ENCODE results near the gene CYP2U1.
A peak's percentile ranks its signal among the peaks of the same experiment; 100 is the strongest.

CYP2U1 gene

GRCh38 chr4:107989537-107990386 lies 58.4 kb downstream of the CYP2U1 start, which contains the start of gene HADH:
Gene HADH (plus strand): TSS chr4:107989889. CDS start chr4:107989933, 44 bp downstream.
- peak within 1 kb of the TSS; percentile 96 for H3K4me2 ChIP-seq (ENCODE audit: low read length)
- peak within 1 kb of the TSS; percentile 91 for H3K9ac ChIP-seq (ENCODE audit: low read length)
- peak within 1 kb of the TSS; percentile 59 for H3K27ac ChIP-seq (ENCODE audit: low read depth, low read length, poor library complexity, severe bottlenecking)
- peak within 1 kb of the TSS; percentile 90 for H3K4me3 ChIP-seq (ENCODE audit: low read depth, low read length, poor library complexity, severe bottlenecking)
- H3K79me2 ChIP-seq (ENCODE audit: insufficient read depth, low read length): peaks cover 49% of the 10 kb centered on the region
- no peaks in the 10 kb centered on the region for H3K9me2 ChIP-seq (ENCODE audit: low read depth, low read length)
- H3K27me3 ChIP-seq (ENCODE audit: insufficient read depth, low read length): no peaks in the 10 kb centered on the region
- H3K4me1 ChIP-seq (ENCODE audit: insufficient read depth, low read length, severe bottlenecking): peaks cover 51% of the 10 kb centered on the region
- no peaks in the 10 kb centered on the region for H3K9me3 ChIP-seq (ENCODE audit: low read length)
- no peaks in the 10 kb centered on the region for H3F3A ChIP-seq (ENCODE audit: insufficient read depth, low read length)
- H3K36me3 ChIP-seq (ENCODE audit: insufficient read depth, low read length): peaks cover 5% of the 10 kb centered on the region; the same call in 1 of the 2 replicates
- peak within 1 kb of the TSS; percentile 56 for H2AFZ ChIP-seq (ENCODE audit: low read length)
- TF ChIP-seq EZH2 (IDR thresholded peaks at IDR 0.05; ENCODE audit: borderline replicate concordance, low read length) (no peak), CTCF (IDR thresholded peaks at IDR 0.05; ENCODE audit: low read length) (no peak)
- H4K20me1 ChIP-seq (ENCODE audit: insufficient read depth, low read length): no peaks in the 10 kb centered on the region

- TF ChIP-seq CTCF (IDR thresholded peaks at IDR 0.05; ENCODE audit: low read length) (no peak), EZH2 (IDR thresholded peaks at IDR 0.05; ENCODE audit: borderline replicate concordance, low read length) (no peak)
- peaks cover 28% of the 10 kb centered on the region for H3K36me3 ChIP-seq (ENCODE audit: insufficient read depth, low read length)
- no peak overlapping the region for H2AFZ ChIP-seq (ENCODE audit: low read length)
- peak overlapping the region; percentile 96 for H3K4me2 ChIP-seq (ENCODE audit: low read length)
- peak overlapping the region; percentile 91; the same call in 1 of the 2 replicates for H3K9ac ChIP-seq (ENCODE audit: low read length)
- H3K27me3 ChIP-seq (ENCODE audit: insufficient read depth, low read length): no peaks in the 10 kb centered on the region
- peak overlapping the region; percentile 61 for H3K27ac ChIP-seq (ENCODE audit: low read depth, low read length, poor library complexity, severe bottlenecking)
- no peaks in the 10 kb centered on the region for H3K9me3 ChIP-seq (ENCODE audit: low read length)
- H3F3A ChIP-seq (ENCODE audit: insufficient read depth, low read length): no peaks in the 10 kb centered on the region
- H4K20me1 ChIP-seq (ENCODE audit: insufficient read depth, low read length): no peaks in the 10 kb centered on the region
- peaks cover 64% of the 10 kb centered on the region for H3K4me1 ChIP-seq (ENCODE audit: insufficient read depth, low read length, severe bottlenecking)
- H3K9me2 ChIP-seq (ENCODE audit: low read depth, low read length): no peaks in the 10 kb centered on the region
- H3K4me3 ChIP-seq (ENCODE audit: low read depth, low read length, poor library complexity, severe bottlenecking): peak overlapping the region; percentile 90
- peaks cover 72% of the 10 kb centered on the region for H3K79me2 ChIP-seq (ENCODE audit: insufficient read depth, low read length)
These were observed 60.7 kb downstream of the CYP2U1 start for GRCh38 chr4:107991945-107992630.

- H3F3A ChIP-seq (ENCODE audit: insufficient read depth, low read length): no peaks in the 10 kb centered on the region
- peaks cover 79% of the 10 kb centered on the region for H3K79me2 ChIP-seq (ENCODE audit: insufficient read depth, low read length)
- H3K36me3 ChIP-seq (ENCODE audit: insufficient read depth, low read length): peaks cover 43% of the 10 kb centered on the region
- no peaks in the 10 kb centered on the region for H4K20me1 ChIP-seq (ENCODE audit: insufficient read depth, low read length)
- no peaks in the 10 kb centered on the region for H3K9me3 ChIP-seq (ENCODE audit: low read length)
- peaks cover 59% of the 10 kb centered on the region for H3K4me1 ChIP-seq (ENCODE audit: insufficient read depth, low read length, severe bottlenecking)
- H3K4me3 ChIP-seq (ENCODE audit: low read depth, low read length, poor library complexity, severe bottlenecking): peak overlapping the region; percentile 90
- H3K9ac ChIP-seq (ENCODE audit: low read length): peak overlapping the region; percentile 38; the same call in 1 of the 2 replicates
- peak overlapping the region; percentile 46 for H3K27ac ChIP-seq (ENCODE audit: low read depth, low read length, poor library complexity, severe bottlenecking)
- no peaks in the 10 kb centered on the region for H3K9me2 ChIP-seq (ENCODE audit: low read depth, low read length)
- no peak overlapping the region for H2AFZ ChIP-seq (ENCODE audit: low read length)
- TF ChIP-seq EZH2 (IDR thresholded peaks at IDR 0.05; ENCODE audit: borderline replicate concordance, low read length) (no peak), CTCF (IDR thresholded peaks at IDR 0.05; ENCODE audit: low read length) (no peak)
- H3K4me2 ChIP-seq (ENCODE audit: low read length): peak overlapping the region; percentile 96
- H3K27me3 ChIP-seq (ENCODE audit: insufficient read depth, low read length): no peaks in the 10 kb centered on the region
These were observed 62.6 kb downstream of the CYP2U1 start for GRCh38 chr4:107993969-107994368.
